Activated naive CD4-positive, alpha-beta T cell treated with anti-CD3 and anti-CD28 coated beads, Interleukin-2, amount 50 U/mL, for 24 hours (primary cell): ENCODE data around the gene KLF7.

Experiments used
- H3K27ac Mint-ChIP-seq: one replicate; pipeline ENCODE4 v1.8.0; 2021; ENCODE audit warnings: mild to moderate bottlenecking, mixed read lengths
- H3K27me3 Mint-ChIP-seq: one replicate; pipeline ENCODE4 v1.8.0; 2021; ENCODE audit warnings: mixed read lengths
- H3K36me3 Mint-ChIP-seq: one replicate; pipeline ENCODE4 v1.8.0; 2021; ENCODE audit warnings: mixed read lengths
- H3K4me1 Mint-ChIP-seq: one replicate; pipeline ENCODE4 v1.8.0; 2021; ENCODE audit warnings: mixed read lengths
- H3K4me3 Mint-ChIP-seq: one replicate; pipeline ENCODE4 v1.8.0; 2021; ENCODE audit warnings: mild to moderate bottlenecking, mixed read lengths
- H3K9me3 Mint-ChIP-seq: one replicate; pipeline ENCODE4 v1.8.0; 2021; ENCODE audit warnings: mixed read lengths

Gene KLF7

DNA sequence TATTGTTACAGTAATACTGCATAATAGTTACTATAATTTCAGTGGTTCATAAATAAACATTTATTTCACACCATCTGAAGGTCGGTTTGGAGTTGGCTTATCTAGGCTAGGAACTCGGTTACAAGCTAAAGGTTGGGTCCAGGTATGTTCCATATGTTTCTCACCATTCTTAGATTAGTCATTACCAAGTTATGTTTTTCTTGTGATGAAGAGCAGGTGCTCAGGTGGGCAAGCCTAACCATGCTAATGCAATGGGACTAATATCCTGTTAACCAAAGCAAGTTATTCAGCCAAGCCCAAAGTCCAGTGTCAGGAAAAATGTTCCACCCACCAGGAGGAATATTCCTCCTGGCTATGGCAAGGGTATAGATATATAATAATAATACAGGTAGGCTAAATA, 133.3 kb downstream of the KLF7 start:
- Mint-ChIP-seq H3K4me1 (no peaks in the 10 kb centered on the region), H3K9me3 (peaks cover 11% of the 10 kb centered on the region), H3K36me3 (peaks cover 6% of the 10 kb centered on the region), H3K27me3 (peaks cover 4% of the 10 kb centered on the region), H3K4me3 (no peak overlapping the region), H3K27ac (no peak overlapping the region)
